Right renal cortex interstitium (tissue), 3 donors: Measurements from ENCODE around the gene LATS1. TPM values are rescaled to one million over a fixed set of nuclear protein-coding genes. Genes with fewer than 3 reads are reported as not detected.
A peak's percentile ranks its signal among the peaks of the same experiment; 100 is the strongest.
"Not testable (repeated sequence)": the region's sequence is repeated elsewhere in the genome, so short reads cannot be mapped to it uniquely, and the experiment has no call there.

Experiments
- DNase-seq, 3 donors: peaks; one replicate each; pipeline ENCODE4 v3.0.0-alpha.2; 2013; ENCODE audit warnings: low read depth in 3 of 3, low spot score in 2 of 3
- polyA plus RNA-seq, 3 donors: library from polyadenylated mRNA; unstranded; fragments of 120-200 nt; gene quantifications; one replicate each; pipeline ENCODE4 v1.2.1, GENCODE V29; 2013; ENCODE audit not compliant: insufficient read length in 3 of 3

Gene LATS1
- 10 to 100 TPM; 28.8 to 35.8 (median 29.5) TPM for polyA plus RNA-seq

GRCh38 chr6:149717588-149718458, at the start of gene LATS1:
Gene LATS1, minus strand, starts transcription at chr6:149718101. Its CDS starts 15,975 bp downstream, at chr6:149702126.
- peak; percentile 62 to 75 (median 72) for DNase-seq

GRCh38 chr6:149766156-149766769, 48.4 kb upstream of the LATS1 start:
- DNase-seq, result no peak

- DNase-seq, result no peak
These were observed 46.0 kb upstream of the LATS1 start for GRCh38 chr6:149763866-149764265.

- DNase-seq, result no peak
These were observed 43.5 kb upstream of the LATS1 start for GRCh38 chr6:149761438-149761837.

GRCh38 chr6:149756261-149756636, 38.3 kb upstream of the LATS1 start:
- no peak for DNase-seq

GRCh38 chr6:149755300-149756260, 37.7 kb upstream of the LATS1 start:
- no peak for DNase-seq

GRCh38 chr6:149754548-149754947, 36.6 kb upstream of the LATS1 start:
- DNase-seq, result no peak

GRCh38 chr6:149753374-149753637, 35.4 kb upstream of the LATS1 start:
- not testable (repeated sequence) for DNase-seq

GRCh38 chr6:149752600-149753373, 34.9 kb upstream of the LATS1 start:
- DNase-seq, result no peak

- DNase-seq, result not testable (repeated sequence)
These were observed 34.0 kb upstream of the LATS1 start for GRCh38 chr6:149751920-149752319.

- no peak for DNase-seq
These were observed 33.3 kb upstream of the LATS1 start for GRCh38 chr6:149751239-149751638.

GRCh38 chr6:149750136-149750609, 32.3 kb upstream of the LATS1 start:
- peak in 1 of 3 donors; percentile 31 for DNase-seq

GRCh38 chr6:149749594-149750135, 31.8 kb upstream of the LATS1 start, which contains the start of gene PCMT1:
Gene PCMT1, plus strand, starts transcription at chr6:149749741. Its CDS starts 161 bp downstream, at chr6:149749902.
- peak in 2 of 3 donors; percentile 63 to 76 for DNase-seq

- not testable (repeated sequence) for DNase-seq
These were observed 31.2 kb upstream of the LATS1 start for GRCh38 chr6:149749082-149749593.

GRCh38 chr6:149746147-149746946, 28.4 kb upstream of the LATS1 start, which contains the start of gene NUP43:
Gene NUP43, minus strand, starts transcription at chr6:149746529. Its CDS starts 34 bp downstream, at chr6:149746495.
- DNase-seq, result peak; percentile 85 to 93 (median 88)

- DNase-seq, result not testable (repeated sequence)
These were observed 27.4 kb upstream of the LATS1 start for GRCh38 chr6:149745252-149745651.

- no peak for DNase-seq
These were observed 17.0 kb upstream of the LATS1 start for GRCh38 chr6:149734915-149735314.

GRCh38 chr6:149733089-149733720, 15.3 kb upstream of the LATS1 start:
- no peak for DNase-seq
